Astrocyte (in vitro differentiated cells and primary cell): ENCODE measurements around the gene IFT74. TPM values are rescaled to one million over a fixed set of nuclear protein-coding genes. Genes with fewer than 3 reads are reported as not detected.

Source experiments
- DNase-seq: peaks from one replicate; pipeline ENCODE4 v3.0.0-alpha.2; 2010; ENCODE audit warnings: low read depth
- FAIRE-seq: peaks from 2 replicates; lab custom pipeline; 2011; peaks lifted over from hg19 to GRCh38; lab: Jason Lieb, UNC
- H2AFZ ChIP-seq: 2 replicates; pipeline ENCODE4 v1.6.0; 2012; ENCODE audit warnings: low read depth, low read length, inconsistent platforms
- H3K27ac ChIP-seq: 2 replicates; pipeline ENCODE4 v1.5.1; 2011; ENCODE audit warnings: low read depth, low read length, inconsistent platforms
- H3K27me3 ChIP-seq: 2 replicates; pipeline ENCODE4 v1.6.0; 2011; ENCODE audit warnings: low read length, inconsistent platforms; ENCODE audit not compliant: insufficient read depth
- H3K36me3 ChIP-seq: 2 replicates; pipeline ENCODE4 v1.5.1; 2011; ENCODE audit warnings: low read length, inconsistent platforms; ENCODE audit not compliant: insufficient read depth
- H3K4me1 ChIP-seq: 2 replicates; pipeline ENCODE4 v1.5.1; 2011; ENCODE audit warnings: low read length, inconsistent platforms; ENCODE audit not compliant: insufficient read depth
- H3K4me2 ChIP-seq: 2 replicates; pipeline ENCODE4 v1.6.0; 2012; ENCODE audit warnings: low read length, inconsistent platforms
- H3K4me3 ChIP-seq: 2 replicates; pipeline ENCODE4 v1.5.1; 2011; ENCODE audit warnings: low read depth, mild to moderate bottlenecking, low read length, inconsistent platforms; ENCODE audit not compliant: insufficient read depth
- H3K79me2 ChIP-seq: 2 replicates; pipeline ENCODE4 v1.6.0; 2012; ENCODE audit warnings: mild to moderate bottlenecking, low read length, inconsistent platforms; ENCODE audit not compliant: insufficient read depth
- H3K9ac ChIP-seq: 2 replicates; pipeline ENCODE4 v1.6.0; 2012; ENCODE audit warnings: mild to moderate bottlenecking, low read length, inconsistent platforms
- H3K9me3 ChIP-seq: 2 replicates; pipeline ENCODE4 v1.5.1; 2012; ENCODE audit warnings: low read depth, mild to moderate bottlenecking, low read length, inconsistent platforms; ENCODE audit not compliant: insufficient read depth
- H4K20me1 ChIP-seq: 2 replicates; pipeline ENCODE4 v1.6.0; 2012; ENCODE audit warnings: low read length, inconsistent platforms; ENCODE audit not compliant: insufficient read depth
- H3K27ac Mint-ChIP-seq: one replicate; pipeline ENCODE4 v1.8.0; 2021; ENCODE audit warnings: mild to moderate bottlenecking, mixed read lengths; ENCODE audit not compliant: unreplicated experiment
- H3K27me3 Mint-ChIP-seq: one replicate; pipeline ENCODE4 v1.8.0; 2021; ENCODE audit warnings: low read depth, mixed read lengths; ENCODE audit not compliant: unreplicated experiment
- H3K36me3 Mint-ChIP-seq: one replicate; pipeline ENCODE4 v1.8.0; 2021; ENCODE audit warnings: low read depth, mixed read lengths; ENCODE audit not compliant: unreplicated experiment
- H3K4me1 Mint-ChIP-seq: one replicate; pipeline ENCODE4 v1.8.0; 2021; ENCODE audit warnings: low read depth, mixed read lengths; ENCODE audit not compliant: unreplicated experiment
- H3K4me3 Mint-ChIP-seq: one replicate; pipeline ENCODE4 v1.8.0; 2021; ENCODE audit warnings: mild to moderate bottlenecking, moderate library complexity, mixed read lengths; ENCODE audit not compliant: unreplicated experiment
- H3K9me3 Mint-ChIP-seq: one replicate; pipeline ENCODE4 v1.8.0; 2021; ENCODE audit warnings: mild to moderate bottlenecking, mixed read lengths; ENCODE audit not compliant: unreplicated experiment
- CTCF ChIP-seq: IDR thresholded peaks from 2 replicates; pipeline ENCODE4 v1.5.1; 2011; ENCODE audit warnings: low read depth, mild to moderate bottlenecking, inconsistent platforms, low read length, moderate library complexity; ENCODE audit not compliant: insufficient read depth
- EZH2 ChIP-seq: IDR thresholded peaks from 2 replicates; pipeline ENCODE4 v1.6.1; 2012; ENCODE audit warnings: mild to moderate bottlenecking, low read length, inconsistent platforms; ENCODE audit not compliant: insufficient read depth
- total RNA-seq: library from RNA; stranded (reverse); gene quantifications from 2 replicates; pipeline ENCODE4 v1.2.1, GENCODE V29; 2021

Gene IFT74
- total RNA-seq, 1 donor from 2014 or later: 10.9 TPM

DNA sequence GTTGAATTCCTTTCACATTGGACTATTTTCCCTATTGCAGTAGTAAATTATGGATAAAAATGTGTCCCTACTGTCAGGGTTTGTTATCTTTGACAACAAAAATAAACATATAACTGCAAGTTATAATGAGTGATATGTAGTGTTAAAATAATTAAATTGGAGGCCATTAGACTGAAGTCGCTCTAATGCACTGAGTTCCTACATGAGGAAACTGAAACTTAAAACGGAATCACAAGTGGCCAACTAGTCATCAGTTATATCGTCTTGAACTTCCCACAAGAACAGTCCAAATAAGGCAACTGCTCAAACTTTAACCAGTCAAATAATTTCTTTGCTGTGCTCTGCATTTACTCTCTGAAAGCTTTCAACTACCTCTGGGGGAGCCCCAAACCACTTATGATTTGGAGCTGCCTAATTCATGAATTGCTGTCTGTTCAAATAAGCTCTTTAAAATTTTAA lies 2.1 kb upstream of the IFT74 start:
- Mint-ChIP-seq H3K27me3 (no peaks in the 10 kb centered on the region), H3K4me3 (no peak overlapping the region), H3K9me3 (no peaks in the 10 kb centered on the region), H3K27ac (no peak overlapping the region), H3K4me1 (peaks cover 16% of the 10 kb centered on the region), H3K36me3 (no peaks in the 10 kb centered on the region)
- Histone ChIP-seq H3K9me3 (no peaks in the 10 kb centered on the region), H3K4me3 (no peak overlapping the region), H4K20me1 (no peaks in the 10 kb centered on the region), H3K4me1 (peaks cover 7% of the 10 kb centered on the region), H3K27me3 (no peaks in the 10 kb centered on the region), H3K9ac (no peak overlapping the region), H2AFZ (no peak overlapping the region), H3K27ac (no peak overlapping the region), H3K36me3 (no peaks in the 10 kb centered on the region), H3K4me2 (no peak overlapping the region), H3K79me2 (peaks cover 5% of the 10 kb centered on the region)
- TF ChIP-seq EZH2 (no peak), CTCF (no peak)
- no peak for FAIRE-seq
- no peak for DNase-seq

- TF ChIP-seq CTCF: no peak
- TF ChIP-seq EZH2: no peak
- H3K4me3 ChIP-seq: peak overlapping the region; percentile 76
- no peaks in the 10 kb centered on the region for H3K36me3 ChIP-seq
- peak overlapping the region; percentile 91 for H3K9ac ChIP-seq
- H3K4me2 ChIP-seq: peak overlapping the region; percentile 87
- H3K9me3 ChIP-seq: no peaks in the 10 kb centered on the region
- H3K4me1 Mint-ChIP-seq: peaks cover 11% of the 10 kb centered on the region
- no peaks in the 10 kb centered on the region for H4K20me1 ChIP-seq
- peak overlapping the region; percentile 87 for H3K27ac ChIP-seq
- H3K36me3 Mint-ChIP-seq: no peaks in the 10 kb centered on the region
- no peak for DNase-seq
- no peaks in the 10 kb centered on the region for H3K9me3 Mint-ChIP-seq
- peak overlapping the region; percentile 92 for H2AFZ ChIP-seq
- H3K79me2 ChIP-seq: peaks cover 5% of the 10 kb centered on the region
- no peaks in the 10 kb centered on the region for H3K27me3 ChIP-seq
- no peak for FAIRE-seq
- peak overlapping the region; percentile 91 for H3K4me3 Mint-ChIP-seq
- H3K27me3 Mint-ChIP-seq: no peaks in the 10 kb centered on the region
- H3K27ac Mint-ChIP-seq: peak overlapping the region; percentile 88
- H3K4me1 ChIP-seq: peaks cover 2% of the 10 kb centered on the region
Observed at GRCh38 chr9:26955222-26955903, 849 bp upstream of the IFT74 start.

- Mint-ChIP-seq H3K4me1 (peaks cover 11% of the 10 kb centered on the region), H3K27ac (peak overlapping the region; percentile 88), H3K9me3 (no peaks in the 10 kb centered on the region), H3K4me3 (peak overlapping the region; percentile 91), H3K27me3 (no peaks in the 10 kb centered on the region), H3K36me3 (no peaks in the 10 kb centered on the region)
- TF ChIP-seq CTCF: no peak
- no peak for TF ChIP-seq EZH2
- Histone ChIP-seq H4K20me1 (no peaks in the 10 kb centered on the region), H3K4me2 (peak overlapping the region; percentile 87), H3K4me1 (peaks cover 2% of the 10 kb centered on the region), H3K9ac (peak overlapping the region; percentile 91), H3K79me2 (peaks cover 5% of the 10 kb centered on the region), H3K27ac (peak overlapping the region; percentile 87), H3K9me3 (no peaks in the 10 kb centered on the region), H3K4me3 (peak overlapping the region; percentile 76), H3K36me3 (no peaks in the 10 kb centered on the region), H2AFZ (peak overlapping the region; percentile 92), H3K27me3 (no peaks in the 10 kb centered on the region)
- no peak for DNase-seq
- no peak for FAIRE-seq
Observed at GRCh38 chr9:26956860-26957233, 635 bp downstream of the IFT74 start.
